Breast epithelium (tissue), 4 donors: ENCODE data around the gene SIRPG. TPM values are rescaled to one million over a fixed set of nuclear protein-coding genes. Genes with fewer than 3 reads are reported as not detected.

Experiments
- DNase-seq, 2 donors: peaks; one replicate each; pipeline ENCODE4 v3.0.0-alpha.2; 2019; ENCODE audit warnings: low spot score in 2 of 2
- H3K27ac ChIP-seq, 2 donors: fragments of 200-600 bp; sonication (generic) in 1 of 2; one replicate each; pipeline ENCODE4 v1.5.1; 2016 to 2019; ENCODE audit warnings: mild to moderate bottlenecking in 1 of 2
- H3K27me3 ChIP-seq, 2 donors: fragments of 200-600 bp; sonication (generic) in 1 of 2; one replicate each; pipeline versions ENCODE4 v1.5.1 to v1.6.0; 2017 to 2019; ENCODE audit warnings: control low read depth in 1 of 2, mild to moderate bottlenecking in 1 of 2
- H3K36me3 ChIP-seq: fragments of 200-600 bp; one replicate; pipeline ENCODE4 v1.5.1; 2019
- H3K4me1 ChIP-seq, 2 donors: fragments of 200-600 bp; sonication (generic); one replicate each; pipeline ENCODE4 v1.5.1; 2016 to 2019; ENCODE audit warnings: control low read depth in 1 of 2
- H3K4me3 ChIP-seq, 3 donors: fragments of 200-600 bp; sonication (generic); 1 replicate in 2 of 3; 2 replicates in 1 of 3; pipeline ENCODE4 v1.5.1; 2016 to 2019; ENCODE audit warnings: mild to moderate bottlenecking in 3 of 3, moderate library complexity in 2 of 3
- H3K9me3 ChIP-seq, 2 donors: fragments of 200-600 bp; sonication (generic) in 1 of 2; one replicate each; pipeline ENCODE4 v1.5.1; 2016 to 2019; ENCODE audit warnings: control low read depth in 1 of 2
- POLR2A ChIP-seq: fragments of 450-650 bp; IDR thresholded peaks from one replicate; pipeline ENCODE4 v1.6.1; 2016; ENCODE audit warnings: antibody characterized with exemption, mild to moderate bottlenecking, moderate library complexity
- POLR2AphosphoS5 ChIP-seq, 3 donors: sonication (generic); formaldehyde crosslinking; IDR thresholded peaks; one replicate each; pipeline ENCODE4 v1.6.1; 2017; ENCODE audit warnings: antibody characterized with exemption in 3 of 3
- intact Hi-C: fragments of 100-400 bp; cut with DNase I; formaldehyde crosslinking; loops from one replicate; pipeline ENCODE4 v1.15.1; 2023; ENCODE audit warnings: low total_unique reads
- total RNA-seq, 3 donors: library from RNA; depleted of rRNA; stranded (reverse); fragments of >200 nt; gene quantifications; one replicate each; pipeline ENCODE4 v1.1.0, GENCODE V29; 2016
- TF ChIP-seq, protein P1 (sequence below), 3 donors: fragments of 450-650 bp; IDR thresholded peaks; one replicate each; pipeline ENCODE4 v1.5.1; 2016 to 2017; ENCODE audit warnings: antibody characterized with exemption in 3 of 3, mild to moderate bottlenecking in 3 of 3, moderate library complexity in 3 of 3

Gene SIRPG
- total RNA-seq, 3 donors from 2014 or later, result not detected

DNA sequence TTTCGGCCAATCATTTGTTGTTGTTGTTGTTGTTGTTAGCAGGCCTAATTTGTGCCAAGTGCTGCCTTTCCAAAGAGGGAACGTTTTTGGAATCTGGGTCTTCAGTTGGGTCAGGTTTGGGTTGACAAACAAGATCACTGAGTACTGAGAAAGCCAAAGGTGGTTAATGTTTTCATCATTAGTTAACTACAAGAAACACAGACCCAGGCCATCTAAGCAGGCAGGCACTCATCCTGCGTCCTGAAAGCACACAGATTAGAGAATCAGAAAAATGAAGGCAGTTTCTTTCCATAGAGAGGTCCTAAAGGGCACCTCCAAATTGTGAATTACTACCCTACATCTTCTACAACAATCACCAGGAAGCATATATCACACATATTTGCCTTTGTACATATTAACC is 15.1 kb upstream of the SIRPG start:
- H3K4me1 ChIP-seq, result no peaks in the 10 kb centered on the region
- DNase-seq, result no peak
- no peaks in the 10 kb centered on the region for H3K36me3 ChIP-seq
- no peaks in the 10 kb centered on the region for H3K9me3 ChIP-seq
- intact Hi-C loops, result loop anchor here (10.0 kb wide), 1 partner anchor 1228 kb away; no protein-coding TSS in a partner anchor
- H3K27ac ChIP-seq, result no peak overlapping the region
- no peaks in the 10 kb centered on the region for H3K27me3 ChIP-seq
- H3K4me3 ChIP-seq, result no peak overlapping the region
- TF ChIP-seq POLR2AphosphoS5 (IDR thresholded peaks at IDR 0.05) (no peak), POLR2A (no peak)
- TF ChIP-seq, protein P1, sequence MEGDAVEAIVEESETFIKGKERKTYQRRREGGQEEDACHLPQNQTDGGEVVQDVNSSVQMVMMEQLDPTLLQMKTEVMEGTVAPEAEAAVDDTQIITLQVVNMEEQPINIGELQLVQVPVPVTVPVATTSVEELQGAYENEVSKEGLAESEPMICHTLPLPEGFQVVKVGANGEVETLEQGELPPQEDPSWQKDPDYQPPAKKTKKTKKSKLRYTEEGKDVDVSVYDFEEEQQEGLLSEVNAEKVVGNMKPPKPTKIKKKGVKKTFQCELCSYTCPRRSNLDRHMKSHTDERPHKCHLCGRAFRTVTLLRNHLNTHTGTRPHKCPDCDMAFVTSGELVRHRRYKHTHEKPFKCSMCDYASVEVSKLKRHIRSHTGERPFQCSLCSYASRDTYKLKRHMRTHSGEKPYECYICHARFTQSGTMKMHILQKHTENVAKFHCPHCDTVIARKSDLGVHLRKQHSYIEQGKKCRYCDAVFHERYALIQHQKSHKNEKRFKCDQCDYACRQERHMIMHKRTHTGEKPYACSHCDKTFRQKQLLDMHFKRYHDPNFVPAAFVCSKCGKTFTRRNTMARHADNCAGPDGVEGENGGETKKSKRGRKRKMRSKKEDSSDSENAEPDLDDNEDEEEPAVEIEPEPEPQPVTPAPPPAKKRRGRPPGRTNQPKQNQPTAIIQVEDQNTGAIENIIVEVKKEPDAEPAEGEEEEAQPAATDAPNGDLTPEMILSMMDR (IDR thresholded peaks at IDR 0.05), result no peak

DNA sequence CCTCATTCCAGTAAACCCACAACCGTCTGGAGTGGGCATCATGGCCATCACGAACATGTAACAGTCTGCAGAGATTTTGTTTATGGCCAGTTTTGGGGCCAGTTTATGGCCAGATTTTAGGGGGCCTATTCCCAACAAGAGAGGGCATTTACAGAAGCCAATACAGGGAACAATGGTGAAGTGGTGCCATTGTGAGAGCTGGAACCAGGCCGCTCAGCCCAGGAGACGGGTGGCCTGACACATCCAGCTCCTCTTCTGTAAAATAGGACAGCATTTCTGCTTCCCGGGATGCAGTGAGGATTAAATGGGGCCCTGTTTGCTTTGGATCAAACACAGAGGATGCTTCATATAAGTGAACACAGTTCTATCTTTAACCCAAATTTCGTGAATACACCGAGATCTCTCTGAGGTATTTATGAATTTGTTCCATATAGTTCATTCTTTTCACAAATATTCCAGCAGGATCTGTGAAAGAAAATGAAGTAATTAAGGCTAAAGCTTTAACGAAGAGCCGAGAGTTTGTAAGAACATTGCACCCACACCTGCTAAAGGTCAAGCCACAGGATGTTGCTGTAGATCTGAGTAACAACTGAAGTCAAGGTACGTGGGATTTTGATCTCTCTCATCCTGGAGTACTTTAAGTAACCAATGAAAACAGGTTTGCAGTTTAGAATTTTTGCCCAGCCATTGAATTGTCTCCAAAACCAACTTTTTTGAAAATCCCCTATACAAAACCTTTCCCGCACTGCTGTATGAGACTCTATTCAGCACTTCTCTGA is 14.5 kb upstream of the SIRPG start:
- DNase-seq, result no peak
- intact Hi-C loops, result loop anchor here (10.0 kb wide), 1 partner anchor 1227 kb away; no protein-coding TSS in a partner anchor
- Histone ChIP-seq H3K4me1 (no peaks in the 10 kb centered on the region), H3K4me3 (no peak overlapping the region), H3K9me3 (no peaks in the 10 kb centered on the region), H3K36me3 (no peaks in the 10 kb centered on the region), H3K27me3 (no peaks in the 10 kb centered on the region), H3K27ac (no peak overlapping the region)
- TF ChIP-seq POLR2A (no peak), POLR2AphosphoS5 (IDR thresholded peaks at IDR 0.05) (no peak)
- TF ChIP-seq, protein P1 (IDR thresholded peaks at IDR 0.05), result no peak

DNA sequence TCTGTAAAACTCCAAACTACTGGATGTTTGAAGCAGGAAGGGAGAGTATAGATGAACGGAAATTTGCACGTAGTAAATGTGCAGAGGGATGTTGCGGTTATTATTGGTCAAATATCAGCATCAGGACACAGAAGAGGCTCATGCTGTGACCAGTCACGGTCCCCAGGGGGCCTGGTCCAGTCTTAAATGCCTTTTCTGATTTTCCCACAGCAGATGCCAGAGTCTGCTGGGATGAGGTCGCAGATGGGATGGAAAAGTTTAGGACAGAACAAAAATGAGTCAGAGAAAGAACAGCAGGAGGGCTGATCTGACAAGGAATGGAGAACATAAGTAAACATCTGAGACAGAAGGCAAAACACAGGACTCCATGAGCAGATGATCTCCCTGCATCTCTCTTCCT is 11.7 kb upstream of the SIRPG start:
- Histone ChIP-seq H3K27ac (no peak overlapping the region), H3K4me3 (no peak overlapping the region), H3K36me3 (no peaks in the 10 kb centered on the region), H3K9me3 (no peaks in the 10 kb centered on the region), H3K4me1 (no peaks in the 10 kb centered on the region), H3K27me3 (no peaks in the 10 kb centered on the region)
- intact Hi-C loops, result no loop called here
- TF ChIP-seq POLR2AphosphoS5 (IDR thresholded peaks at IDR 0.05), result no peak
- TF ChIP-seq, protein P1 (IDR thresholded peaks at IDR 0.05), result no peak
- no peak for TF ChIP-seq POLR2A
- DNase-seq, result no peak

DNA sequence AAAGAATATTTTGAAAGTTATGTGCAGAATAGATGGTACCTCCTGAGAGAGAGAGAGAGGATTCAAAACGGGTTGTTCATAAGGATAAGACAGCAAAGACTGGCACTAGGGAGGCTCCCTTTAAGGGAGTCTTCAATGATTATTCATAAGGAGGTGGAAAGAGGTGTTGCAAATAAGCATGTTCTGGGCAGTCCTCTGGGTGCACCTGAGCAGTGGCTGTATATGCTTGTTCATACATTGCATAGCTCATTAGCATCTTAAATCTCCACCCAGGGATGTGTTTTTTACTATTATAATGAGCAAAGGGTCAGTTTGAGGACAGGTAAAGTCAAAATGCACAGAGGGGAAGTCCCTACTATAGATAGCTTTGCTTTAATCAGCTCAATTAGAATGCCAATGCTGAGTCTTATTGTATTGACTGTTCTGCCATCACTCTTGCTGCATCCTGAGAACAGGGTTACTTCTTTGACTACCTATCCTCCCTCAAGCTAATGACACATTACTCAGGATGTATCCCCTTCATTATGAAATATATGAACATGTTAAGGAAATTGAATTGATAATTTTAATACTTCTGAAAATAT is 10.0 kb upstream of the SIRPG start:
- H3K27me3 ChIP-seq, result no peaks in the 10 kb centered on the region
- no peak for DNase-seq
- no peaks in the 10 kb centered on the region for H3K4me1 ChIP-seq
- H3K27ac ChIP-seq, result no peak overlapping the region
- TF ChIP-seq POLR2A (no peak), POLR2AphosphoS5 (IDR thresholded peaks at IDR 0.05) (no peak)
- TF ChIP-seq, protein P1 (IDR thresholded peaks at IDR 0.05), result no peak
- no peaks in the 10 kb centered on the region for H3K36me3 ChIP-seq
- H3K4me3 ChIP-seq, result no peak overlapping the region
- intact Hi-C loops, result no loop called here
- no peaks in the 10 kb centered on the region for H3K9me3 ChIP-seq

DNA sequence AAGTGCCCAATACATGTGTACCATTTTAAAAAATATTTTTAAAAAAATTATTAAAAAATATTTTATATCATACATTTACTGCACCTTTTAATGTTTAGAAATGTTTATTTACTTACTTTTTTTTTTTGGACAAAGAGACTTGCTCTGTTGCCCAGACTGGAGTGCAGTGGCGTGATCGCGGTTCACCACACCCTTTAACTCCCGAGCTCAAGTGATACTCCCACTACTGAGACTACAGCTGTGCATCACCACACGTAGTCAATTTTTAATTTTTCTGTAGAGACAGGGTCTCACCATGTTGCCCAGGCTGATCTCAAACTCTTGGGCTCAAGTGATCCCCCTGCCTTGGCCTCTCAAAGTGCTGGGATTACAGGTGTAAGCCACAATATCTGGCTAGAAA is 9.2 kb upstream of the SIRPG start:
- H3K4me1 ChIP-seq, result no peaks in the 10 kb centered on the region
- TF ChIP-seq, protein P1 (IDR thresholded peaks at IDR 0.05), result no peak
- no peak for TF ChIP-seq POLR2AphosphoS5 (IDR thresholded peaks at IDR 0.05)
- no peak for TF ChIP-seq POLR2A
- H3K27ac ChIP-seq, result no peak overlapping the region
- intact Hi-C loops, result no loop called here
- H3K36me3 ChIP-seq, result no peaks in the 10 kb centered on the region
- no peaks in the 10 kb centered on the region for H3K9me3 ChIP-seq
- H3K4me3 ChIP-seq, result no peak overlapping the region
- DNase-seq, result no peak
- no peaks in the 10 kb centered on the region for H3K27me3 ChIP-seq
